ENCODE measurements around the gene CLBA1. TPM values are rescaled to one million over a fixed set of nuclear protein-coding genes. Genes with fewer than 3 reads are reported as not detected.

CLBA1 gene
- total RNA-seq, 1 donor from 2014 or later: 16.2 TPM

GRCh38 chr14:104989951-104990303 is 4.3 kb downstream of the CLBA1 start:
- DNase-seq (ENCODE audit: extremely low spot score, unreplicated experiment): no peak
- Mint-ChIP-seq H3K9me3 (no peaks in the 10 kb centered on the region), H3K27ac (no peak overlapping the region), H3K4me3 (no peak overlapping the region), H3K36me3 (peaks cover 12% of the 10 kb centered on the region), H3K4me1 (ENCODE audit: unreplicated experiment) (peaks cover 9% of the 10 kb centered on the region), H3K27me3 (no peaks in the 10 kb centered on the region)
- TF ChIP-seq, protein P1, sequence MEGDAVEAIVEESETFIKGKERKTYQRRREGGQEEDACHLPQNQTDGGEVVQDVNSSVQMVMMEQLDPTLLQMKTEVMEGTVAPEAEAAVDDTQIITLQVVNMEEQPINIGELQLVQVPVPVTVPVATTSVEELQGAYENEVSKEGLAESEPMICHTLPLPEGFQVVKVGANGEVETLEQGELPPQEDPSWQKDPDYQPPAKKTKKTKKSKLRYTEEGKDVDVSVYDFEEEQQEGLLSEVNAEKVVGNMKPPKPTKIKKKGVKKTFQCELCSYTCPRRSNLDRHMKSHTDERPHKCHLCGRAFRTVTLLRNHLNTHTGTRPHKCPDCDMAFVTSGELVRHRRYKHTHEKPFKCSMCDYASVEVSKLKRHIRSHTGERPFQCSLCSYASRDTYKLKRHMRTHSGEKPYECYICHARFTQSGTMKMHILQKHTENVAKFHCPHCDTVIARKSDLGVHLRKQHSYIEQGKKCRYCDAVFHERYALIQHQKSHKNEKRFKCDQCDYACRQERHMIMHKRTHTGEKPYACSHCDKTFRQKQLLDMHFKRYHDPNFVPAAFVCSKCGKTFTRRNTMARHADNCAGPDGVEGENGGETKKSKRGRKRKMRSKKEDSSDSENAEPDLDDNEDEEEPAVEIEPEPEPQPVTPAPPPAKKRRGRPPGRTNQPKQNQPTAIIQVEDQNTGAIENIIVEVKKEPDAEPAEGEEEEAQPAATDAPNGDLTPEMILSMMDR (conservative IDR thresholded peaks at IDR 0.05): no peak

DNA sequence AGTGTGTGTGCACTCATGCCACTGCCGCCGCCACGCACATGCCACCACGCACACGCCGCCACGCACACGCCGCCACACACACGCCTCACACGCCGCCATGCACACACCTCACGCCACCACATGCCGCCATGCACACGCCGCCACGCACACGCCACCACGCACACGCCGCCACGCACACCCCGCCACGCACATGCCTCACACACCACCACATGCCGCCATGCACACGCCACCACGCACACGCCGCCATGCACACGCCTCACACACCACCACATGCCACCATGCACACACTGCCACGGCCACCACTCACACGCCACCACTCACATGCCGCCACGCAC is 6.3 kb downstream of the CLBA1 start:
- H3K36me3 Mint-ChIP-seq: peaks cover 12% of the 10 kb centered on the region
- no peak for DNase-seq (ENCODE audit: extremely low spot score, unreplicated experiment)
- TF ChIP-seq, protein P1 (conservative IDR thresholded peaks at IDR 0.05): no peak
- H3K9me3 Mint-ChIP-seq: no peaks in the 10 kb centered on the region
- peaks cover 9% of the 10 kb centered on the region for H3K4me1 Mint-ChIP-seq (ENCODE audit: unreplicated experiment)
- H3K27me3 Mint-ChIP-seq: no peaks in the 10 kb centered on the region
- no peak overlapping the region for H3K4me3 Mint-ChIP-seq
- H3K27ac Mint-ChIP-seq: peak overlapping the region; percentile 43

DNA sequence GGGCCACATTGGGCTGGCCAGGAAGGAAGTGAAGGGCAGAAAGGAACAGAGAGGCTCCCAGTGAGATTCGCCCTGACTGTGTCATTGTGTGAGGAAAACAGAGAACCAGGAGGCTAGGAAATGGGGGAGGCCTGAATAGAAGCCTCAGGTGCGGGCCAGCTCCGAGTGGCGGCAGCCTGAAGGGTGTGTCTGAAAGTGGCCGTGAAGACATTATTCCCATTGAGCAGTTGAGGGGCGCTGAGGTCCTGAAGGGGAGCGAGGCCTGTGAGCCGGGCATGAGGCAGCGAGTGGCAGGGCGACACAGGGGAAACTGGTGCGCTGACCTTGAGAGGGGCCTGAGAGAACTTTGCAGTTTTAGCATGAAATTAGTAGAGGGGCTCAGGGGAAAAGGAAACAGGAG is 6.9 kb downstream of the CLBA1 start:
- H3K27me3 Mint-ChIP-seq: no peaks in the 10 kb centered on the region
- peak overlapping the region; percentile 43 for H3K27ac Mint-ChIP-seq
- peaks cover 4% of the 10 kb centered on the region for H3K4me1 Mint-ChIP-seq (ENCODE audit: unreplicated experiment)
- no peaks in the 10 kb centered on the region for H3K9me3 Mint-ChIP-seq
- DNase-seq (ENCODE audit: extremely low spot score, unreplicated experiment): no peak
- H3K36me3 Mint-ChIP-seq: peaks cover 18% of the 10 kb centered on the region
- H3K4me3 Mint-ChIP-seq: no peak overlapping the region
- TF ChIP-seq, protein P1 (conservative IDR thresholded peaks at IDR 0.05): no peak

- Mint-ChIP-seq H3K36me3 (peaks cover 18% of the 10 kb centered on the region), H3K4me1 (ENCODE audit: unreplicated experiment) (peaks cover 4% of the 10 kb centered on the region), H3K9me3 (no peaks in the 10 kb centered on the region), H3K27ac (peak overlapping the region; percentile 43), H3K4me3 (no peak overlapping the region), H3K27me3 (no peaks in the 10 kb centered on the region)
- DNase-seq (ENCODE audit: extremely low spot score, unreplicated experiment): no peak
- TF ChIP-seq, protein P1 (conservative IDR thresholded peaks at IDR 0.05): no peak
Observed at GRCh38 chr14:104993306-104993705, 7.7 kb downstream of the CLBA1 start.

- Mint-ChIP-seq H3K27ac (no peak overlapping the region), H3K9me3 (no peaks in the 10 kb centered on the region), H3K4me3 (no peak overlapping the region), H3K4me1 (ENCODE audit: unreplicated experiment) (no peaks in the 10 kb centered on the region), H3K27me3 (no peaks in the 10 kb centered on the region), H3K36me3 (peaks cover 18% of the 10 kb centered on the region)
- no peak for DNase-seq (ENCODE audit: extremely low spot score, unreplicated experiment)
- TF ChIP-seq, protein P1 (conservative IDR thresholded peaks at IDR 0.05): no peak
Observed at GRCh38 chr14:104993808-104994591, 8.4 kb downstream of the CLBA1 start.
